BLaER1 (cell line): ENCODE data around the gene FAF1.
"Not testable (repeated sequence)": the region's sequence is repeated elsewhere in the genome, so short reads cannot be mapped to it uniquely, and the experiment has no call there.

Source experiments
- H3K27ac ChIP-seq: shearing (Covaris generic); formaldehyde crosslinking; 2 replicates; pipeline ENCODE4 v1.8.1; 2022
- H3K27me3 ChIP-seq: shearing (Covaris generic); formaldehyde crosslinking; 2 replicates; pipeline ENCODE4 v1.8.1; 2022
- H3K36me3 ChIP-seq: shearing (Covaris generic); formaldehyde crosslinking; 2 replicates; pipeline ENCODE4 v1.8.1; 2022
- H3K4me1 ChIP-seq: shearing (Covaris generic); formaldehyde crosslinking; 2 replicates; pipeline ENCODE4 v1.8.1; 2022
- H3K4me2 ChIP-seq: shearing (Covaris generic); formaldehyde crosslinking; 2 replicates; pipeline ENCODE4 v1.8.1; 2022
- H3K4me3 ChIP-seq: shearing (Covaris generic); formaldehyde crosslinking; 2 replicates; pipeline ENCODE4 v1.8.1; 2022
- H3K9ac ChIP-seq: shearing (Covaris generic); formaldehyde crosslinking; 2 replicates; pipeline ENCODE4 v1.8.1; 2022
- H3K9me3 ChIP-seq: shearing (Covaris generic); formaldehyde crosslinking; 2 replicates; pipeline ENCODE4 v1.8.1; 2022
- H4K20me1 ChIP-seq: shearing (Covaris generic); formaldehyde crosslinking; 2 replicates; pipeline ENCODE4 v1.8.1; 2022
- Cebpa-rat ChIP-seq: shearing (Covaris generic); IDR thresholded peaks from 2 replicates; pipeline ENCODE4 v1.8.1; 2022

Gene FAF1

GRCh38 chr1:50934838-50935237 lies 25.2 kb downstream of the FAF1 start:
- H4K20me1 ChIP-seq = peaks cover 81% of the 10 kb centered on the region
- H3K4me1 ChIP-seq = no peaks in the 10 kb centered on the region
- TF ChIP-seq Cebpa-rat = no peak
- H3K27me3 ChIP-seq = no peaks in the 10 kb centered on the region
- no peak overlapping the region for H3K4me2 ChIP-seq
- no peaks in the 10 kb centered on the region for H3K9me3 ChIP-seq
- H3K27ac ChIP-seq = no peak overlapping the region
- H3K36me3 ChIP-seq = peaks cover 4% of the 10 kb centered on the region; the same call in 1 of the 2 replicates
- H3K9ac ChIP-seq = no peak overlapping the region
- no peak overlapping the region for H3K4me3 ChIP-seq

DNA sequence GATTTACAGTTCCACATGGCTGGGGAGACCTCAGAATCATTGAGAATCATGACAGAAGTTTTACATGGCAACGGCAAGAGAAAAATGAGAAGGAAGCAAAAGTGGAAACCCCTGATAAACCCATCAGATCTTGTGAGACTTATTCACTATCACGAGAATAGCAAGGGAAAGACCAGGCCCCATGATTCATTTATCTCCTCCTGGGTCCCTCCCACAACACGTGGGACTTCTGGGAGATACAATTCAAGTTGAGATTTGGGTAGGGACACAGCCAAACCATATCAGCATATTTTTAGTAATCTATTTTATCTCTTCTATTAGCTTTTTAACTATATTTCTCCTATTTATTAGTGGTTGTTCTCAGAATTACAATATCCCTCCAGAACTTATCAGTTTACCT lies 26.3 kb downstream of the FAF1 start:
- peaks cover 81% of the 10 kb centered on the region for H4K20me1 ChIP-seq
- H3K27me3 ChIP-seq, H3K4me3 ChIP-seq: not testable (repeated sequence)

DNA sequence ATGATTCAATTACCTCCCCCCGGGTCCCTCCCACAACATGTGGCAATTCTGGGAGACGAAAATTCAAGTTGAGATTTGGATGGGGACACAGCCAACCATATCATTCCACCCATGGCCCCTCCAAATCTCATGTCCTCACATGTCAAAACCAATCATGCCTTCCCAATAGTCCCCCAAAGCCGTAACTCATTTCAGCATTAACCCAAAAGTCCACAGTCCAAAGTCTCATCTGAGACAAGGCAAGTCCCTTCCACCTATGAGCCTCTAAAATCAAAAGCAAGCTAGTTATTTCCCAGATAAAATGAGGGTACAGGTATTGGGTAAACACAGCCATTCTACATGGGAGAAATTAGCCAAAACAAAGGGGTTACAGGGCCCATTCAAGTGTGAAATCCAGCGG lies 28.0 kb downstream of the FAF1 start:
- H3K4me3 ChIP-seq, H3K27me3 ChIP-seq, H3K4me1 ChIP-seq, H3K9ac ChIP-seq, H3K4me2 ChIP-seq, H3K27ac ChIP-seq, H3K9me3 ChIP-seq: not testable (repeated sequence)
- peaks cover 10% of the 10 kb centered on the region; the same call in 1 of the 2 replicates for H3K36me3 ChIP-seq
- peaks cover 73% of the 10 kb centered on the region for H4K20me1 ChIP-seq

More for the DNA sequence above, 26.3 kb downstream of the FAF1 start:
- H3K9me3 ChIP-seq, H3K36me3 ChIP-seq, H3K9ac ChIP-seq, H3K4me2 ChIP-seq, H3K27ac ChIP-seq, H3K4me1 ChIP-seq: not testable (repeated sequence)

- Histone ChIP-seq H3K9me3 (no peaks in the 10 kb centered on the region), H3K36me3 (peaks cover 11% of the 10 kb centered on the region; the same call in 1 of the 2 replicates), H3K9ac (no peak overlapping the region), H3K27ac (no peak overlapping the region), H3K4me1 (no peaks in the 10 kb centered on the region), H3K4me2 (no peak overlapping the region), H3K27me3 (no peaks in the 10 kb centered on the region), H4K20me1 (peaks cover 64% of the 10 kb centered on the region), H3K4me3 (no peak overlapping the region)
- no peak for TF ChIP-seq Cebpa-rat
Observed at GRCh38 chr1:50930965-50931737, 28.9 kb downstream of the FAF1 start.

DNA sequence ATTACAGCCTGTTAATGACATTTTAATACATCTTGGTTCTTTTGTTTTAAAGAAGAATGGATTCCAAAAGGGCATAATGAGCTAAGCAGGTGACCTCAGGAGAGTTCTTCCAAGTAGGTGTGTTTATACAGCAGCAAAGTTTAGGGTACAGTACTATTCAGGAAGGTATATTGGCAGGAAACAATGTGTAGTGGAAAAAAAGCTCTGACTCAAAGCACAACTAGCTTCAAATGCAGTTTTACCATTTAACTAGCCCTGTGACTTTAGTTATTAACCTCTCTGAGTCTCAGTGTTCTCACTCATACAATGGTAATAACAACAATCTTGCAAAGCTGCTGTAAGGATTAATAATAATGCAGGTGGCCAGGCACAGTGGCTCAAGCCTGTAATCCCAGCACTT lies 29.9 kb downstream of the FAF1 start:
- peaks cover 15% of the 10 kb centered on the region; the same call in 1 of the 2 replicates for H3K36me3 ChIP-seq
- no peak overlapping the region for H3K4me3 ChIP-seq
- H3K27ac ChIP-seq = no peak overlapping the region
- H4K20me1 ChIP-seq = peaks cover 54% of the 10 kb centered on the region
- H3K4me2 ChIP-seq = no peak overlapping the region
- H3K9me3 ChIP-seq = peaks cover 5% of the 10 kb centered on the region; the same call in 1 of the 2 replicates
- no peak overlapping the region for H3K9ac ChIP-seq
- TF ChIP-seq Cebpa-rat = no peak
- no peaks in the 10 kb centered on the region for H3K4me1 ChIP-seq
- no peaks in the 10 kb centered on the region for H3K27me3 ChIP-seq

DNA sequence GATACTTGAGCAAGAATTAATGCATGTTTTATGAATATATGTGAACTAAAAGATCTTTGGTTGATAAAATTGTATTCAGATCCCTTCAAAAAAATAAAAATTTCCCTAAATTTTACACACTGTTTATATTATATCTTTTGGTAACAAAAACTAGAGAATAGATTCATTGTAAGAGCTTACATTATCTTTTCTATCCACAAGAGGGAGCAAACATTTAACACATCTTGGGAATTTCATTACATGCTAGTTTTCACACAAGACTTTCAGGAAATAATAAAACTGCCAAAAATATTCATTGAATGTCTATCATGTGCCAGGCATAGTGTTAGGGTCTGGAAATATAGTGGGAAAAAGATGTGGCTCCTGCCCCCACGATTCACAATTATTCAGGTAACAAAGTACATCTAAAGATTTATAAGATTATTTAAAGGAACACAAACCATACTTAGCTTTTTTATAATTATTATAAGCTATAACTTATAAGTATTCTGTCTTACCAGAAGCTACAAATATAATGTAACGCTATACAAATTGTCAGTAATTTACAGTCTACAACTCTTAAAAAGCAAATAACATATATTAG lies 30.6 kb downstream of the FAF1 start:
- peaks cover 11% of the 10 kb centered on the region for H3K9me3 ChIP-seq
- peaks cover 20% of the 10 kb centered on the region; the same call in 1 of the 2 replicates for H3K36me3 ChIP-seq
- no peak overlapping the region for H3K4me3 ChIP-seq
- H4K20me1 ChIP-seq = peaks cover 52% of the 10 kb centered on the region
- no peak for TF ChIP-seq Cebpa-rat
- no peak overlapping the region for H3K4me2 ChIP-seq
- H3K9ac ChIP-seq = no peak overlapping the region
- no peaks in the 10 kb centered on the region for H3K27me3 ChIP-seq
- H3K27ac ChIP-seq = no peak overlapping the region
- H3K4me1 ChIP-seq = no peaks in the 10 kb centered on the region

GRCh38 chr1:50923564-50923963 lies 36.5 kb downstream of the FAF1 start:
- H3K4me1 ChIP-seq = no peaks in the 10 kb centered on the region
- H3K36me3 ChIP-seq = peaks cover 38% of the 10 kb centered on the region
- H3K27me3 ChIP-seq = no peaks in the 10 kb centered on the region
- H4K20me1 ChIP-seq = 0 out of 2 replicates have a peak, but pooled peaks cover 7% of the 10 kb centered on the region
- H3K4me2 ChIP-seq = no peak overlapping the region
- no peak overlapping the region for H3K4me3 ChIP-seq
- no peak overlapping the region for H3K27ac ChIP-seq
- H3K9me3 ChIP-seq = peaks cover 62% of the 10 kb centered on the region
- no peak for TF ChIP-seq Cebpa-rat
- no peak overlapping the region for H3K9ac ChIP-seq

GRCh38 chr1:50921029-50921428 lies 39.0 kb downstream of the FAF1 start:
- H3K4me1 ChIP-seq = no peaks in the 10 kb centered on the region
- no peak overlapping the region for H3K4me3 ChIP-seq
- H3K36me3 ChIP-seq = peaks cover 31% of the 10 kb centered on the region
- no peak overlapping the region for H3K4me2 ChIP-seq
- peaks cover 61% of the 10 kb centered on the region for H3K9me3 ChIP-seq
- H4K20me1 ChIP-seq = peaks cover 18% of the 10 kb centered on the region
- no peak overlapping the region for H3K9ac ChIP-seq
- no peaks in the 10 kb centered on the region for H3K27me3 ChIP-seq
- TF ChIP-seq Cebpa-rat = no peak
- H3K27ac ChIP-seq = no peak overlapping the region

- Histone ChIP-seq H3K4me3 (no peak overlapping the region), H3K27me3 (no peaks in the 10 kb centered on the region), H3K27ac (no peak overlapping the region), H3K4me2 (no peak overlapping the region), H3K9me3 (peaks cover 57% of the 10 kb centered on the region), H3K9ac (no peak overlapping the region), H4K20me1 (peaks cover 25% of the 10 kb centered on the region), H3K36me3 (peaks cover 27% of the 10 kb centered on the region), H3K4me1 (no peaks in the 10 kb centered on the region)
- TF ChIP-seq Cebpa-rat = no peak
Observed at GRCh38 chr1:50920409-50920808, 39.7 kb downstream of the FAF1 start.
